BJ (cell line): Measurements from ENCODE around the gene FARP1. TPM values are rescaled to one million over a fixed set of nuclear protein-coding genes. Genes with fewer than 3 reads are reported as not detected.

Source experiments
- CTCF ChIA-PET: fragments of 350-600 bp; formaldehyde crosslinking; extraction: SDS; loops from one replicate; lab custom pipeline; 2021; ENCODE audit warnings: antibody characterized with exemption, inconsistent platforms; lab: Yijun Ruan, JAX
- POLR2A ChIA-PET: fragments of 300-600 bp; sonication (Branson Sonifier 250); formaldehyde crosslinking; extraction: SDS; loops from one replicate; lab custom pipeline; 2021; ENCODE audit warnings: antibody characterized with exemption; lab: Charles Lee
- DNase-seq: peaks from one replicate; pipeline ENCODE4 v3.0.0-alpha.2; 2011; ENCODE audit warnings: low read depth
- H3K27me3 ChIP-seq: 2 replicates; pipeline ENCODE4 v1.6.0; 2011; ENCODE audit warnings: low read length; ENCODE audit not compliant: control insufficient read depth, insufficient read depth
- H3K36me3 ChIP-seq: 2 replicates; pipeline ENCODE4 v1.5.1; 2011; ENCODE audit warnings: low read length; ENCODE audit not compliant: control insufficient read depth, insufficient read depth
- H3K4me3 ChIP-seq: 2 replicates; pipeline ENCODE4 v1.5.1; 2011; ENCODE audit warnings: low read depth, mild to moderate bottlenecking, control low read depth, low read length
- polyA plus RNA-seq: library from polyadenylated mRNA; depleted of rRNA; stranded (reverse); fragments of >200 nt; gene quantifications from 2 replicates; pipeline ENCODE4 v1.2.3, GENCODE V29; 2011
- TF ChIP-seq, protein P1 (sequence below): IDR thresholded peaks from 2 replicates; pipeline ENCODE4 v1.5.1; 2011; ENCODE audit warnings: low read depth, mild to moderate bottlenecking, control low read depth, inconsistent platforms, low read length, moderate library complexity; ENCODE audit not compliant: insufficient read depth

FARP1 gene
- polyA plus RNA-seq, 1 experiment, result 64.0 TPM

DNA sequence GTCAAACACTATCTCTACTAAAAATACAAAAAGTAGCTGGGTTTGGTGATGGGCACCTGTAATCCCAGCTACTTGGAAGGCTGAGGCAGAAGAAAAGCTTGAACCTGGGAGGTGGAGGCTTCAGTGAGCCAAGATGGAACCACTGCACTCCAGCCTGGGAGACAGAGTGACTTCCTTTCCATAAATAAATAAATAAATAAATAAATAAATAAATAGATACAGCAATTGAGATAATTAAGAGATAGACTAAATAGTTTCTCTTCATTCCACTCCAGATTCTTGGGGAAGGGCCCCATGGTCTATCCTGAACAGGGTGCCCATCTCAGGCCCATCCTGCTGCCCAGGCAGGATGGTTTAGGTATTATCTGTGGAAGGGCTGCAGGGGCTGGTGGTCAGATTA is 24.0 kb upstream of the FARP1 start:
- CTCF ChIA-PET, result interaction anchor here (0.6 to 1.5 kb wide), 3 partner anchors 10 to 750 kb away, joined by 3 to 4 read pairs (median 4); no protein-coding TSS in a partner anchor
- Histone ChIP-seq H3K27me3 (no peaks in the 10 kb centered on the region), H3K4me3 (no peak overlapping the region), H3K36me3 (no peaks in the 10 kb centered on the region)
- TF ChIP-seq, protein P1, sequence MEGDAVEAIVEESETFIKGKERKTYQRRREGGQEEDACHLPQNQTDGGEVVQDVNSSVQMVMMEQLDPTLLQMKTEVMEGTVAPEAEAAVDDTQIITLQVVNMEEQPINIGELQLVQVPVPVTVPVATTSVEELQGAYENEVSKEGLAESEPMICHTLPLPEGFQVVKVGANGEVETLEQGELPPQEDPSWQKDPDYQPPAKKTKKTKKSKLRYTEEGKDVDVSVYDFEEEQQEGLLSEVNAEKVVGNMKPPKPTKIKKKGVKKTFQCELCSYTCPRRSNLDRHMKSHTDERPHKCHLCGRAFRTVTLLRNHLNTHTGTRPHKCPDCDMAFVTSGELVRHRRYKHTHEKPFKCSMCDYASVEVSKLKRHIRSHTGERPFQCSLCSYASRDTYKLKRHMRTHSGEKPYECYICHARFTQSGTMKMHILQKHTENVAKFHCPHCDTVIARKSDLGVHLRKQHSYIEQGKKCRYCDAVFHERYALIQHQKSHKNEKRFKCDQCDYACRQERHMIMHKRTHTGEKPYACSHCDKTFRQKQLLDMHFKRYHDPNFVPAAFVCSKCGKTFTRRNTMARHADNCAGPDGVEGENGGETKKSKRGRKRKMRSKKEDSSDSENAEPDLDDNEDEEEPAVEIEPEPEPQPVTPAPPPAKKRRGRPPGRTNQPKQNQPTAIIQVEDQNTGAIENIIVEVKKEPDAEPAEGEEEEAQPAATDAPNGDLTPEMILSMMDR, result no peak
- no peak for DNase-seq
- POLR2A ChIA-PET, result no interaction called here

DNA sequence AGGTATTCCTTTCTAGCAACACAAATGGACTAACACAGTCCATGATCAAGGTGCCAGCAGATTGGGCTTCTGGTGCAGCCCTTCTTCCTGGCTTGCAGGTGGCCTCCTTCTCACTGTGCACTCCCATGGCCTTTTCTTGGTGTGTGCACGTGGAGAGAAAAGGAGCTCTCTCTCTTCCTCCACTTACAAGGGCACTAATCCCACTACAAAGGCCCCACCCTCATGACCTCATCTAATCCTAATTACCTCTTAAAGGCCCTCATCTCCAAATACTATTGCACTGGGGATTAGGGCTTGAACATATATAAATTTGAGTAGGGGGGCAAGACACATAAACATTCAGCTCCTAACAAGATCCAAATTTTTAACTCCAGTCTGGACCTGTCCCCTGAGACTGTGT is 19.7 kb upstream of the FARP1 start:
- CTCF ChIA-PET, result no interaction called here
- POLR2A ChIA-PET, result interaction anchor here (0.6 kb wide), 1 partner anchor 123 kb away, joined by 6 read pairs; no protein-coding TSS in a partner anchor
- H3K27me3 ChIP-seq, result no peaks in the 10 kb centered on the region
- TF ChIP-seq, protein P1, result no peak
- DNase-seq, result no peak
- H3K36me3 ChIP-seq, result no peaks in the 10 kb centered on the region
- H3K4me3 ChIP-seq, result no peak overlapping the region

DNA sequence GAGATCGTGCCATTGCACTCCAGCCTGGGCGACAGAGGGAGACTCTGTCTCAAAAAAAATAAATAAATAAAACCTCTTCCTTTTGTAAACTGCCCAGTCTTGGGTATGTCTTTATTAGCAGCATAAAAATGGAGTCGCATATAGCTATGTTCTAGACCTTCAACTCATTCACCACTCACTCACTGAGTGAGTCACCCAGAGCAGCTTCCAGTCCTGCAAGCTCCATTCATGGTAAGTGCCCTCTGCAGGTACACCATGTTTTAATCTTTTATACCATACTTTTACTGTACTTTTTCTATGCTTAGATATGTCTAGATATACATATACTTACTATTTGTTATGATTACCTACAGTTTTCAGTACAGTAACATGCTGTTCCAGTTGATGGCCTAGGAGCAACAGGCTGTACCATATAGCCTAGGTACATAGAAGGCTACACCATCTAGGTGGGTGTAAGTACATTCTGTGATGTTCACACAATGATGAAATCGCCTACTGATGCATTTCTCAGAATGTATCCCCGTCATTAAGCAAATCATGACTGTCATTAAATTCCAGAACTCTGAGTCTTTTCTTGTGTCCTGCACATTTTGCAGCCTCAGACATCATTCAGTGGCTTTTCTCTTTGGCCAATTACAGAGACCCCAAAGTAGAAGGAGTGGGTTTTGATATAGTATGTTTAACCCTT is 13.7 kb upstream of the FARP1 start:
- Histone ChIP-seq H3K4me3 (no peak overlapping the region), H3K36me3 (no peaks in the 10 kb centered on the region), H3K27me3 (no peaks in the 10 kb centered on the region)
- POLR2A ChIA-PET, result no interaction called here
- no peak for DNase-seq
- CTCF ChIA-PET, result interaction anchor here (0.9 to 1.8 kb wide), 5 partner anchors 8 to 96 kb away, joined by 3 to 7 read pairs (median 4); no protein-coding TSS in a partner anchor
- TF ChIP-seq, protein P1, result no peak

DNA sequence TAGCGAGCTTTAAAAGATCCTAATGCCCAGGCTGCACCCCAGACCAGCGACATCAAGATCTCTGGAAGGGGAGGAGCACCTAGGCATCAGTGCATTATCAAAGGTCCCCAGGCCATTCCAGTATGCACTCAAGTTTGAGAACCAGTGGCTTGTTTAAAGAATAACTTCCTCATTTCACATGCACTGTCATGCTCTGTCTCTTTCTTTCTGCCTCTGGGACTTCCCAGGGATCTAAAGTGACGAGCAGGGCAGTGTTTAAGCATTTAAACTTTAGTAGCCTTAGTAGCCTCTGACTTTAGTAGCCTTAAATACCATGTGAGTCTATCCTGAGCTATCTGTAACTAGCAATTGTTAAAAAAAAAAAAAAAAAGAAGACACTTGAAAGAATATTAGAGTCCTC is 8.9 kb upstream of the FARP1 start:
- TF ChIP-seq, protein P1, result no peak
- Histone ChIP-seq H3K27me3 (no peaks in the 10 kb centered on the region), H3K36me3 (no peaks in the 10 kb centered on the region), H3K4me3 (no peak overlapping the region)
- DNase-seq, result no peak
- POLR2A ChIA-PET, result no interaction called here
- CTCF ChIA-PET, result interaction anchor here (1.0 to 1.3 kb wide), 2 partner anchors 278 to 333 kb away, joined by 3 read pairs; no protein-coding TSS in a partner anchor

DNA sequence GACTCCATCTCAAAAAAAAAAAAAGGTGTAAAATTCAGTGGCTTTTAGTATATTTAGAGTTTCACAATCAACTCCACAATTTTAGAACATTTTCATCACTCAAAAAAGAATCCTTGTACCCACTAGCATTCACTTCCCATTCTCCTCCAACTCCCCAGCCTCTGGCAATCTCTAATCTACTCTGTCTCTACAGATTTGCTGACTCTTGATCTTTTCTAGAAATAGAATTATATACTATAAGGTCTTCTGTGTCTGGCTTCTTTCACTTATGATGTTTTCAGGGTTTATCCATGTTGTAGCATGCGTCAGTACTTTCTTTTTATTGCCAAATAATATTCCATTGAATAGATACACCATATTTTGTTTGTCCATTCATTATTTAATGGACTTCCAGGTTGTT is 8.0 kb upstream of the FARP1 start:
- CTCF ChIA-PET, result no interaction called here
- H3K4me3 ChIP-seq, result no peak overlapping the region
- no peak for DNase-seq
- H3K36me3 ChIP-seq, result no peaks in the 10 kb centered on the region
- TF ChIP-seq, protein P1, result no peak
- POLR2A ChIA-PET, result no interaction called here
- H3K27me3 ChIP-seq, result no peaks in the 10 kb centered on the region
